Osteoblast (primary cell): Measurements from ENCODE around the gene ALDH7A1. TPM values are rescaled to one million over a fixed set of nuclear protein-coding genes. Genes with fewer than 3 reads are reported as not detected.
A peak's percentile ranks its signal among the peaks of the same experiment; 100 is the strongest.

ENCODE experiments used
- DNase-seq: peaks from one replicate; pipeline ENCODE4 v3.0.0; 2011; ENCODE audit warnings: low spot score, mixed read lengths; ENCODE audit not compliant: insufficient read length; ENCODE audit errors: missing footprints
- H2AFZ ChIP-seq: 2 replicates; pipeline ENCODE4 v1.6.0; 2011; ENCODE audit warnings: mild to moderate bottlenecking, low read length
- H3K27ac ChIP-seq: 2 replicates; pipeline ENCODE4 v1.5.1; 2011; ENCODE audit warnings: mild to moderate bottlenecking, low read depth, low read length, moderate library complexity
- H3K27me3 ChIP-seq: 2 replicates; pipeline ENCODE4 v1.6.0; 2012; ENCODE audit warnings: mild to moderate bottlenecking, control low read depth, inconsistent platforms, low read length, moderate library complexity; ENCODE audit not compliant: insufficient read depth
- H3K36me3 ChIP-seq: 2 replicates; pipeline ENCODE4 v1.5.1; 2011; ENCODE audit warnings: mild to moderate bottlenecking, low read length, control low read depth, moderate library complexity; ENCODE audit not compliant: insufficient read depth
- H3K4me1 ChIP-seq: 2 replicates; pipeline ENCODE4 v1.5.1; 2011; ENCODE audit warnings: mild to moderate bottlenecking, low read length, control low read depth, moderate library complexity; ENCODE audit not compliant: insufficient read depth
- H3K4me2 ChIP-seq: 2 replicates; pipeline ENCODE4 v1.6.0; 2011; ENCODE audit warnings: mild to moderate bottlenecking, low read length; ENCODE audit not compliant: insufficient read depth
- H3K4me3 ChIP-seq: fragments of 200-600 bp; sonication (generic); 3 replicates; pipeline ENCODE4 v1.5.1; 2012; ENCODE audit warnings: mild to moderate bottlenecking, low read length, inconsistent platforms; ENCODE audit not compliant: insufficient read depth
- H3K79me2 ChIP-seq: 2 replicates; pipeline ENCODE4 v1.6.0; 2012; ENCODE audit warnings: mild to moderate bottlenecking, low read length, control low read depth, inconsistent platforms; ENCODE audit not compliant: insufficient read depth
- H3K9me3 ChIP-seq: 2 replicates; pipeline ENCODE4 v1.5.1; 2011; ENCODE audit warnings: low read depth, low read length, control low read depth
- H4K20me1 ChIP-seq: 2 replicates; pipeline ENCODE4 v1.6.0; 2012; ENCODE audit warnings: mild to moderate bottlenecking, low read length, control low read depth; ENCODE audit not compliant: insufficient read depth
- CTCF ChIP-seq: IDR thresholded peaks from 2 replicates; pipeline ENCODE4 v1.5.1; 2011; ENCODE audit warnings: mild to moderate bottlenecking, low read depth, low read length, moderate library complexity; ENCODE audit errors: extremely low read depth
- total RNA-seq: library from RNA; depleted of rRNA; stranded (reverse); fragments of >200 nt; gene quantifications from 2 replicates; pipeline ENCODE4 v1.2.3, GENCODE V29; 2012

Gene ALDH7A1
- total RNA-seq, 1 donor = 39.1 TPM

GRCh38 chr5:126613941-126614592 is 19.0 kb upstream of the ALDH7A1 start:
- Histone ChIP-seq H3K27ac (no peak overlapping the region), H4K20me1 (peaks cover 11% of the 10 kb centered on the region), H3K36me3 (peaks cover 47% of the 10 kb centered on the region), H3K4me1 (no peaks in the 10 kb centered on the region), H3K4me2 (no peak overlapping the region), H2AFZ (no peak overlapping the region), H3K4me3 (no peak overlapping the region), H3K79me2 (peaks cover 80% of the 10 kb centered on the region), H3K27me3 (no peaks in the 10 kb centered on the region), H3K9me3 (no peaks in the 10 kb centered on the region)
- no peak for DNase-seq
- no peak for TF ChIP-seq CTCF

- H3K36me3 ChIP-seq = peaks cover 45% of the 10 kb centered on the region
- H4K20me1 ChIP-seq = peaks cover 18% of the 10 kb centered on the region
- H3K4me1 ChIP-seq = peaks cover 3% of the 10 kb centered on the region
- no peaks in the 10 kb centered on the region for H3K27me3 ChIP-seq
- H3K9me3 ChIP-seq = no peaks in the 10 kb centered on the region
- H3K79me2 ChIP-seq = peaks cover 92% of the 10 kb centered on the region
- H3K4me3 ChIP-seq = no peak overlapping the region
- no peak overlapping the region for H3K27ac ChIP-seq
- H2AFZ ChIP-seq = no peak overlapping the region
- no peak for TF ChIP-seq CTCF
- no peak overlapping the region for H3K4me2 ChIP-seq
- DNase-seq = no peak
Measured at GRCh38 chr5:126610616-126611015, 15.6 kb upstream of the ALDH7A1 start.

GRCh38 chr5:126610160-126610559 is 15.1 kb upstream of the ALDH7A1 start:
- no peak for TF ChIP-seq CTCF
- Histone ChIP-seq H3K27ac (no peak overlapping the region), H3K79me2 (peaks cover 92% of the 10 kb centered on the region), H4K20me1 (peaks cover 20% of the 10 kb centered on the region), H2AFZ (no peak overlapping the region), H3K4me3 (no peak overlapping the region), H3K4me1 (peaks cover 7% of the 10 kb centered on the region), H3K27me3 (no peaks in the 10 kb centered on the region), H3K4me2 (no peak overlapping the region), H3K36me3 (peaks cover 50% of the 10 kb centered on the region), H3K9me3 (no peaks in the 10 kb centered on the region)
- peak; percentile 27 for DNase-seq

GRCh38 chr5:126605525-126605924 is 10.5 kb upstream of the ALDH7A1 start:
- Histone ChIP-seq H4K20me1 (peaks cover 12% of the 10 kb centered on the region), H3K4me3 (no peak overlapping the region), H3K9me3 (no peaks in the 10 kb centered on the region), H3K79me2 (peaks cover 91% of the 10 kb centered on the region), H3K4me2 (peak overlapping the region; percentile 26), H3K27me3 (no peaks in the 10 kb centered on the region), H3K27ac (no peak overlapping the region), H2AFZ (no peak overlapping the region), H3K36me3 (peaks cover 48% of the 10 kb centered on the region), H3K4me1 (peaks cover 14% of the 10 kb centered on the region)
- no peak for DNase-seq
- no peak for TF ChIP-seq CTCF
